Measurements from ENCODE around the gene FAM53A.

FAM53A gene

GRCh38 chr4:1636490-1637211 is 47.5 kb downstream of the FAM53A start:
- Histone ChIP-seq H3K27ac (ENCODE audit: low read depth, low read length) (no peak overlapping the region), H3K4me3 (ENCODE audit: low read depth, low read length) (no peak overlapping the region), H3K27me3 (ENCODE audit: insufficient read depth, low read length) (peaks cover 4% of the 10 kb centered on the region; the same call in 1 of the 2 replicates)

GRCh38 chr4:1635464-1635863 is 48.6 kb downstream of the FAM53A start:
- Histone ChIP-seq H3K36me3 (ENCODE audit: insufficient read depth, low read length) (no peaks in the 10 kb centered on the region), H2AFZ (ENCODE audit: low read length, unreplicated experiment) (no peak overlapping the region), H3K4me3 (ENCODE audit: low read depth, low read length) (no peak overlapping the region), H3K27ac (ENCODE audit: low read depth, low read length) (no peak overlapping the region), H3K27me3 (ENCODE audit: insufficient read depth, low read length) (peaks cover 4% of the 10 kb centered on the region; the same call in 1 of the 2 replicates), H3K4me1 (ENCODE audit: control insufficient read depth, insufficient read depth, low read length, unreplicated experiment) (no peaks in the 10 kb centered on the region), H3K79me2 (ENCODE audit: control insufficient read depth, insufficient read depth, low read length, unreplicated experiment) (no peaks in the 10 kb centered on the region)

More at GRCh38 chr4:1636490-1637211, 47.5 kb downstream of the FAM53A start:
- H2AFZ ChIP-seq (ENCODE audit: low read length, unreplicated experiment): no peak overlapping the region
- H3K4me1 ChIP-seq (ENCODE audit: control insufficient read depth, insufficient read depth, low read length, unreplicated experiment): no peaks in the 10 kb centered on the region
- H3K36me3 ChIP-seq (ENCODE audit: insufficient read depth, low read length): no peaks in the 10 kb centered on the region
- no peaks in the 10 kb centered on the region for H3K79me2 ChIP-seq (ENCODE audit: control insufficient read depth, insufficient read depth, low read length, unreplicated experiment)

- Histone ChIP-seq H3K27me3 (ENCODE audit: insufficient read depth, low read length) (peaks cover 4% of the 10 kb centered on the region; the same call in 1 of the 2 replicates), H2AFZ (ENCODE audit: low read length, unreplicated experiment) (no peak overlapping the region), H3K4me3 (ENCODE audit: low read depth, low read length) (no peak overlapping the region), H3K27ac (ENCODE audit: low read depth, low read length) (no peak overlapping the region), H3K4me1 (ENCODE audit: control insufficient read depth, insufficient read depth, low read length, unreplicated experiment) (no peaks in the 10 kb centered on the region), H3K36me3 (ENCODE audit: insufficient read depth, low read length) (no peaks in the 10 kb centered on the region), H3K79me2 (ENCODE audit: control insufficient read depth, insufficient read depth, low read length, unreplicated experiment) (no peaks in the 10 kb centered on the region)
Observed at GRCh38 chr4:1633993-1634392, 50.1 kb downstream of the FAM53A start.

- H3K79me2 ChIP-seq (ENCODE audit: control insufficient read depth, insufficient read depth, low read length, unreplicated experiment): no peaks in the 10 kb centered on the region
- no peak overlapping the region for H2AFZ ChIP-seq (ENCODE audit: low read length, unreplicated experiment)
Observed at GRCh38 chr4:1632109-1633104, 51.7 kb downstream of the FAM53A start.

GRCh38 chr4:1631136-1631535 is 53.0 kb downstream of the FAM53A start:
- Histone ChIP-seq H3K79me2 (ENCODE audit: control insufficient read depth, insufficient read depth, low read length, unreplicated experiment) (no peaks in the 10 kb centered on the region), H2AFZ (ENCODE audit: low read length, unreplicated experiment) (no peak overlapping the region), H3K27me3 (ENCODE audit: insufficient read depth, low read length) (peaks cover 4% of the 10 kb centered on the region; the same call in 1 of the 2 replicates), H3K27ac (ENCODE audit: low read depth, low read length) (no peak overlapping the region), H3K4me3 (ENCODE audit: low read depth, low read length) (no peak overlapping the region), H3K4me1 (ENCODE audit: control insufficient read depth, insufficient read depth, low read length, unreplicated experiment) (no peaks in the 10 kb centered on the region), H3K36me3 (ENCODE audit: insufficient read depth, low read length) (no peaks in the 10 kb centered on the region)

More at GRCh38 chr4:1632109-1633104, 51.7 kb downstream of the FAM53A start:
- H3K4me1 ChIP-seq (ENCODE audit: control insufficient read depth, insufficient read depth, low read length, unreplicated experiment): no peaks in the 10 kb centered on the region
- peaks cover 4% of the 10 kb centered on the region; the same call in 1 of the 2 replicates for H3K27me3 ChIP-seq (ENCODE audit: insufficient read depth, low read length)
- no peaks in the 10 kb centered on the region for H3K36me3 ChIP-seq (ENCODE audit: insufficient read depth, low read length)
- no peak overlapping the region for H3K27ac ChIP-seq (ENCODE audit: low read depth, low read length)
- no peak overlapping the region for H3K4me3 ChIP-seq (ENCODE audit: low read depth, low read length)

GRCh38 chr4:1630266-1630665 is 53.8 kb downstream of the FAM53A start:
- peaks cover 4% of the 10 kb centered on the region; the same call in 1 of the 2 replicates for H3K27me3 ChIP-seq (ENCODE audit: insufficient read depth, low read length)
- no peak overlapping the region for H3K27ac ChIP-seq (ENCODE audit: low read depth, low read length)
- no peak overlapping the region for H2AFZ ChIP-seq (ENCODE audit: low read length, unreplicated experiment)
- no peaks in the 10 kb centered on the region for H3K79me2 ChIP-seq (ENCODE audit: control insufficient read depth, insufficient read depth, low read length, unreplicated experiment)
- no peaks in the 10 kb centered on the region for H3K4me1 ChIP-seq (ENCODE audit: control insufficient read depth, insufficient read depth, low read length, unreplicated experiment)
- no peak overlapping the region for H3K4me3 ChIP-seq (ENCODE audit: low read depth, low read length)
- H3K36me3 ChIP-seq (ENCODE audit: insufficient read depth, low read length): no peaks in the 10 kb centered on the region

- Histone ChIP-seq H2AFZ (ENCODE audit: low read length, unreplicated experiment) (no peak overlapping the region), H3K79me2 (ENCODE audit: control insufficient read depth, insufficient read depth, low read length, unreplicated experiment) (no peaks in the 10 kb centered on the region), H3K27me3 (ENCODE audit: insufficient read depth, low read length) (peaks cover 4% of the 10 kb centered on the region; the same call in 1 of the 2 replicates), H3K4me3 (ENCODE audit: low read depth, low read length) (no peak overlapping the region), H3K4me1 (ENCODE audit: control insufficient read depth, insufficient read depth, low read length, unreplicated experiment) (no peaks in the 10 kb centered on the region), H3K27ac (ENCODE audit: low read depth, low read length) (no peak overlapping the region), H3K36me3 (ENCODE audit: insufficient read depth, low read length) (no peaks in the 10 kb centered on the region)
Observed at GRCh38 chr4:1629699-1630083, 54.4 kb downstream of the FAM53A start.

- H3K27ac ChIP-seq (ENCODE audit: low read depth, low read length): no peak overlapping the region
- H3K4me3 ChIP-seq (ENCODE audit: low read depth, low read length): no peak overlapping the region
- no peak overlapping the region for H2AFZ ChIP-seq (ENCODE audit: low read length, unreplicated experiment)
- no peaks in the 10 kb centered on the region for H3K4me1 ChIP-seq (ENCODE audit: control insufficient read depth, insufficient read depth, low read length, unreplicated experiment)
- no peaks in the 10 kb centered on the region for H3K36me3 ChIP-seq (ENCODE audit: insufficient read depth, low read length)
- H3K79me2 ChIP-seq (ENCODE audit: control insufficient read depth, insufficient read depth, low read length, unreplicated experiment): no peaks in the 10 kb centered on the region
- H3K27me3 ChIP-seq (ENCODE audit: insufficient read depth, low read length): peaks cover 1% of the 10 kb centered on the region; the same call in 1 of the 2 replicates
Observed at GRCh38 chr4:1628892-1629698, 55.0 kb downstream of the FAM53A start.

GRCh38 chr4:1627417-1628313 is 56.4 kb downstream of the FAM53A start:
- no peaks in the 10 kb centered on the region for H3K27me3 ChIP-seq (ENCODE audit: insufficient read depth, low read length)
- no peak overlapping the region for H2AFZ ChIP-seq (ENCODE audit: low read length, unreplicated experiment)
- H3K27ac ChIP-seq (ENCODE audit: low read depth, low read length): no peak overlapping the region
- no peaks in the 10 kb centered on the region for H3K79me2 ChIP-seq (ENCODE audit: control insufficient read depth, insufficient read depth, low read length, unreplicated experiment)
- no peak overlapping the region for H3K4me3 ChIP-seq (ENCODE audit: low read depth, low read length)
- H3K4me1 ChIP-seq (ENCODE audit: control insufficient read depth, insufficient read depth, low read length, unreplicated experiment): no peaks in the 10 kb centered on the region
- no peaks in the 10 kb centered on the region for H3K36me3 ChIP-seq (ENCODE audit: insufficient read depth, low read length)
